ENCODE data around the gene PNPLA6.

PNPLA6 gene

GRCh38 chr19:7542556-7543348 is 7.2 kb downstream of the PNPLA6 start:
- no peak overlapping the region for H3K4me3 ChIP-seq (ENCODE audit: low read depth, low read length)
- no peak for TF ChIP-seq CTCF (IDR thresholded peaks at IDR 0.05; ENCODE audit: low read depth, low read length)

GRCh38 chr19:7544626-7545025 is 9.1 kb downstream of the PNPLA6 start:
- no peak for TF ChIP-seq CTCF (IDR thresholded peaks at IDR 0.05; ENCODE audit: low read depth, low read length)
- H3K4me3 ChIP-seq (ENCODE audit: low read depth, low read length): no peak overlapping the region

GRCh38 chr19:7545300-7545699 is 9.8 kb downstream of the PNPLA6 start:
- no peak for TF ChIP-seq CTCF (IDR thresholded peaks at IDR 0.05; ENCODE audit: low read depth, low read length)
- H3K4me3 ChIP-seq (ENCODE audit: low read depth, low read length): no peak overlapping the region

- no peak for TF ChIP-seq CTCF (IDR thresholded peaks at IDR 0.05; ENCODE audit: low read depth, low read length)
- H3K4me3 ChIP-seq (ENCODE audit: low read depth, low read length): no peak overlapping the region
Observed at GRCh38 chr19:7545904-7546303, 10.4 kb downstream of the PNPLA6 start.

GRCh38 chr19:7547159-7547558 is 11.6 kb downstream of the PNPLA6 start:
- TF ChIP-seq CTCF (IDR thresholded peaks at IDR 0.05; ENCODE audit: low read depth, low read length): no peak
- no peak overlapping the region for H3K4me3 ChIP-seq (ENCODE audit: low read depth, low read length)

GRCh38 chr19:7549429-7550148 is 14.1 kb downstream of the PNPLA6 start:
- TF ChIP-seq CTCF (IDR thresholded peaks at IDR 0.05; ENCODE audit: low read depth, low read length): no peak
- H3K4me3 ChIP-seq (ENCODE audit: low read depth, low read length): no peak overlapping the region

- TF ChIP-seq CTCF (IDR thresholded peaks at IDR 0.05; ENCODE audit: low read depth, low read length): no peak
- no peak overlapping the region for H3K4me3 ChIP-seq (ENCODE audit: low read depth, low read length)
Observed at GRCh38 chr19:7550169-7550770, 14.8 kb downstream of the PNPLA6 start.
